Stimulated activated naive CD8-positive, alpha-beta T cell treated with anti-CD3 and anti-CD28 coated beads, Interleukin-15, amount 100 ng/mL, for 72 hours (primary cell): ENCODE data around the gene PLCH1.
A peak's percentile ranks its signal among the peaks of the same experiment; 100 is the strongest.

Source experiments
- ATAC-seq: fragments of 150-1000 bp; cut with Tn5 transposase; 2 replicates; pipeline ENCODE4 v1.10.0; 2021; ENCODE audit warnings: mild to moderate bottlenecking, moderate library complexity
- DNase-seq, 2 donors: peaks; one replicate each; pipeline ENCODE4 v3.0.0; 2021 to 2022
- H3K27ac Mint-ChIP-seq, 2 donors: one replicate each; pipeline ENCODE4 v1.8.0; 2022; ENCODE audit warnings: mild to moderate bottlenecking in 2 of 2, mixed read lengths in 2 of 2, moderate library complexity in 2 of 2
- H3K27me3 Mint-ChIP-seq: one replicate; pipeline ENCODE4 v1.8.0; 2022; ENCODE audit warnings: mixed read lengths
- H3K4me1 Mint-ChIP-seq: one replicate; pipeline ENCODE4 v1.8.0; 2022; ENCODE audit warnings: mild to moderate bottlenecking, mixed read lengths
- H3K4me3 Mint-ChIP-seq, 2 donors: one replicate each; pipeline ENCODE4 v1.8.0; 2022; ENCODE audit warnings: mild to moderate bottlenecking in 2 of 2, mixed read lengths in 2 of 2, moderate library complexity in 1 of 2
- H3K9me3 Mint-ChIP-seq, 2 donors: one replicate each; pipeline ENCODE4 v1.8.0; 2022; ENCODE audit warnings: mixed read lengths in 2 of 2

Gene PLCH1

DNA sequence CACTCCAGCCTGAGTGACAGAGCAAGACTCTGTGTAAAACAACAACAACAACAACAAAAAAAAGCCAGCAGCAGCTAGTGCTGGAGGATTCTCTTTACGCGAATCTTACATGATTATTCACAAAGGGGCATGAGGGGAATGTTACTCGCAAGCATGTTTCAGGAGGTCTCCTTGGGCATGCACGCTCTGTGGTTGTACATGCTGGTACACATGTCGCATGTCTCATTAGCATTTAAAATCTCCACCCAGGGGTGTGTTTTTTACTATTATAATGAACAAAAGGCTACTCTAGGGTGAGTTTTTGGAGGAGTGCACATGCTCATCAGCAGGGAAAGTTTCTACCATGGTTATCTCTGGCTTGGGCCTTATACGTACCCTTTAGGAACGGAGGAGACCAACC lies 12.7 kb upstream of the PLCH1 start:
- ATAC-seq (no peak), DNase-seq (no peak)
- no peak overlapping the region for H3K27ac Mint-ChIP-seq
- H3K9me3 Mint-ChIP-seq: no peaks in the 10 kb centered on the region
- H3K27me3 Mint-ChIP-seq: no peaks in the 10 kb centered on the region
- no peaks in the 10 kb centered on the region for H3K4me1 Mint-ChIP-seq
- no peak overlapping the region for H3K4me3 Mint-ChIP-seq

DNA sequence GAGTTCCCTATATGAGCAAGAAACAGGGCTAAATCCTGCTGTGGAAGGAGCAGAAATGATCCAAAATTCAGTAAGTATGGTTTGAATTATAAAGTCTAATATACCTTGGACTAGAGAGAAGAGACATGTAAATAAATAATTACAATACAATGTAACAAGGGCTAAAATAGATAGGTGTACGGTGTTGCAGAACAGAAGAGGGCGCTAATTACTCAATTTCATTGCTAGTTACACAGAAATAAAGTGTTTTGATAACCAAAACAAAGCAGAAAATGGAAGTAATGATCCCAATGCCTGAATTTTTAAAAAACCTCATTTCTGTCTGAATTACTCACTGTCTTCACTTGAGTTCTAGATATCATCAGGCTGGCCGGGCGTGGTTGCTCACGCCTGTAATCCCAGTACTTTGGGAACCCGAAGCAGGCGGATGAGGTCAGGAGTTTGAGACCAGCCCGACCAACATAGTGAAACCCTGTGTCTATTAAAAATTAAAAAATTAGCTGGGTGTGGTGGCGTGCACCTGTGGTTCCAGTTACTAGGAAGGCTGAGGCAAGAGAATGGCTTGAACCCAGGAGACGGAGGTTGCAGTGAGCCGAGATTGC lies 8.3 kb upstream of the PLCH1 start:
- H3K4me3 Mint-ChIP-seq: no peak overlapping the region
- peak; percentile 64 for ATAC-seq
- peaks cover 3% of the 10 kb centered on the region for H3K27me3 Mint-ChIP-seq
- no peak overlapping the region for H3K27ac Mint-ChIP-seq
- no peak for DNase-seq
- no peaks in the 10 kb centered on the region for H3K9me3 Mint-ChIP-seq
- no peaks in the 10 kb centered on the region for H3K4me1 Mint-ChIP-seq

DNA sequence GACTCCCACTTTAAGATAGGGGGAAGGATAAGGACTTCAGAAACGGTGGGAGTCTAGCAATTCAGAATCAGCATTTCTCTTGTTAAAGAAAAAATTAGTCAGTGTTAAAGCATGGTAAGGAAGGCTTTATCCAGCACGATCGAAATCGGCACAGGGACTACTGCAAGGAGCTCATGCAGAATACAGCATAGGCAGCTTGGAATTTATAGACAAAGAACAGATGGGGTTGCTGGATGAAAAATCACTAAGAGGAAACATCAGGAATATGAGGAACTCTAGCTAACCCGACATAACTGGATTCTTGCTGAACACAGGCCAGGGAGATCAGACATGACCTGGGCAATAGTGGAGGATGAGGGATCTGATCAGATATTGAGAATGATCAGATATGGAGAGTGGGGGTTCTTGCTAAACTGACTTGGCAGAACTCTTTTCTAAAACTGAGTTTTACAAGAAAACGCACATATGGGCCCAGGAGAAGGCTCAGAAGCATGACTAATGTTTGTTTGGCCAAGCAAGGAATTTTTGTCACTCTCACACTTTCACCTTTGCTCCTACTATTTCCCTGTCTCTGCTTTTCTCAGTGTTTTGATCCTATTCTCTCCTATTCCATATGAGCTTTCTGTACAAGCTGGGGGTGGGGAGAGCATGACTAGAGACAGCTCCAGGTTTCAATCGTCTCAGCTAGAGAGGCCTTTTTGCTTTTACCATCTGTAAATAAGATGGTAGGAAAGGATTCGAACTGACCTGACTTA lies 3.9 kb upstream of the PLCH1 start:
- ATAC-seq (no peak), DNase-seq (no peak)
- no peaks in the 10 kb centered on the region for H3K9me3 Mint-ChIP-seq
- peaks cover 21% of the 10 kb centered on the region for H3K4me1 Mint-ChIP-seq
- peaks cover 46% of the 10 kb centered on the region for H3K27me3 Mint-ChIP-seq
- H3K4me3 Mint-ChIP-seq: no peak overlapping the region
- peak overlapping the region in 1 of 2 donors; percentile 60 for H3K27ac Mint-ChIP-seq

- H3K27ac Mint-ChIP-seq: no peak overlapping the region
- no peaks in the 10 kb centered on the region for H3K9me3 Mint-ChIP-seq
- DNase-seq (no peak), ATAC-seq (no peak)
- peaks cover 54% of the 10 kb centered on the region for H3K27me3 Mint-ChIP-seq
- no peak overlapping the region for H3K4me3 Mint-ChIP-seq
- peaks cover 29% of the 10 kb centered on the region for H3K4me1 Mint-ChIP-seq
Measured at GRCh38 chr3:155747946-155748290, 3.0 kb upstream of the PLCH1 start.

GRCh38 chr3:155747286-155747945 lies 2.5 kb upstream of the PLCH1 start:
- DNase-seq: no peak
- H3K27me3 Mint-ChIP-seq: peaks cover 59% of the 10 kb centered on the region
- no peak overlapping the region for H3K27ac Mint-ChIP-seq
- no peak overlapping the region for H3K4me3 Mint-ChIP-seq
- H3K4me1 Mint-ChIP-seq: peaks cover 30% of the 10 kb centered on the region
- no peaks in the 10 kb centered on the region for H3K9me3 Mint-ChIP-seq
- no peak for ATAC-seq

DNA sequence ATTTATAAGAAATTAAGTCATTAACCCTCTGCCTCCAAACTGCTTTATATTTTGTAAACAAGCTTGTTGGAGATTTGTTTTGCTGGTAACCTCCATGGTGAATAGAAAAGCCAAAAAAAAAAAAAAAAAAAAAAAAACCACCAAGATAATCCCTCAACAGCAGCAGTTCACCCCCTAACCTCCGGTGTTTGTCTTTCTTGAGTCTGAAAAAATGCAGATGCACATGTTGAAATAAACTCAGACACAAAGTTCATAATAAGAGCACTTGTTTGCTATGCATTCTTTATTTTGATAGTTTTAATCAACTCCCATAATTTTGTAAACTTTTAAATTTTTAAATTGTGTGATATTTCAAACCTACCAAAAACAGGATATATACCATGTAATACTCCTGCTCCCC lies 1.8 kb upstream of the PLCH1 start:
- no peaks in the 10 kb centered on the region for H3K9me3 Mint-ChIP-seq
- DNase-seq (no peak), ATAC-seq (no peak)
- no peak overlapping the region for H3K27ac Mint-ChIP-seq
- H3K4me3 Mint-ChIP-seq: no peak overlapping the region
- peaks cover 30% of the 10 kb centered on the region for H3K4me1 Mint-ChIP-seq
- H3K27me3 Mint-ChIP-seq: peaks cover 64% of the 10 kb centered on the region

- no peaks in the 10 kb centered on the region for H3K9me3 Mint-ChIP-seq
- H3K27me3 Mint-ChIP-seq: peaks cover 64% of the 10 kb centered on the region
- H3K4me1 Mint-ChIP-seq: peaks cover 30% of the 10 kb centered on the region
- ATAC-seq (no peak), DNase-seq (no peak)
- peak overlapping the region; percentile 21 to 39 for H3K4me3 Mint-ChIP-seq
- no peak overlapping the region for H3K27ac Mint-ChIP-seq
Measured at GRCh38 chr3:155745795-155746550, 1.1 kb upstream of the PLCH1 start.

GRCh38 chr3:155744010-155744625 lies 753 bp downstream of the PLCH1 start:
- Mint-ChIP-seq H3K9me3 (no peaks in the 10 kb centered on the region), H3K4me1 (peaks cover 30% of the 10 kb centered on the region), H3K27ac (peak overlapping the region; percentile 69 to 71), H3K27me3 (peaks cover 64% of the 10 kb centered on the region), H3K4me3 (peak overlapping the region; percentile 90 to 93)
- peak; percentile 48 for ATAC-seq
- peak; percentile 38 to 42 for DNase-seq

- Mint-ChIP-seq H3K27ac (peak overlapping the region in 1 of 2 donors; percentile 71), H3K4me3 (peak overlapping the region; percentile 90 to 93), H3K27me3 (peaks cover 64% of the 10 kb centered on the region), H3K9me3 (no peaks in the 10 kb centered on the region), H3K4me1 (peaks cover 30% of the 10 kb centered on the region)
- DNase-seq (no peak), ATAC-seq (no peak)
Measured at GRCh38 chr3:155743606-155744005, 1.3 kb downstream of the PLCH1 start.

DNA sequence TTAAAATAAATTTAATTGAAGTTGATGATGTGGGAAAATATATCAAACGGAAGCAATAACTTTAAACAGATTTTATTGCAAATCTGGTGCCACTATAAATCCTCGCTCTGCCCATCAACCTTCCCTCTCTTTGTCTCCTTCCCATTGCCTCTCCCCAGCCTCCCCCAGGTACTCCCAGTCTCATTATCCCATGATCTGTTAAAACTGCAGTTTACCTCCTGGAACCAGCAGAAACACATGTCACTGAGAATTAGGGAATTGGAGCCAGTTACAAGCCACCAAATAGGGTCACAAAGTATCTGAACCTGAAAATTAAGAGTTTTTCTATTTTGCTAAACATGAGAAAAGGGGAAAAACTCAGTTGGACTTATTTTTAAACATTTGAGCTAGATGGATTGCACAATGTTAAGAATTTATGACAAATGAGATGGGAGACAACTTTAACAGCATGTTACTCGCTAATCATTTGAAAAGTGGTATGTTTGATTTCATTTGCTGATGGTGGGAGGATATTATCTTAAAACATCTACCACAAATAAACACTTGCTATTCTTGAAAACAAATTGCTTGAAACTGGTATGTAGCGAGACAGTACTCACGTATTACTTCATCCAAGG lies 2.4 kb downstream of the PLCH1 start:
- H3K4me3 Mint-ChIP-seq: peak overlapping the region in 1 of 2 donors; percentile 10
- H3K9me3 Mint-ChIP-seq: no peaks in the 10 kb centered on the region
- DNase-seq: no peak
- ATAC-seq: no peak
- no peak overlapping the region for H3K27ac Mint-ChIP-seq
- peaks cover 66% of the 10 kb centered on the region for H3K27me3 Mint-ChIP-seq
- peaks cover 30% of the 10 kb centered on the region for H3K4me1 Mint-ChIP-seq

DNA sequence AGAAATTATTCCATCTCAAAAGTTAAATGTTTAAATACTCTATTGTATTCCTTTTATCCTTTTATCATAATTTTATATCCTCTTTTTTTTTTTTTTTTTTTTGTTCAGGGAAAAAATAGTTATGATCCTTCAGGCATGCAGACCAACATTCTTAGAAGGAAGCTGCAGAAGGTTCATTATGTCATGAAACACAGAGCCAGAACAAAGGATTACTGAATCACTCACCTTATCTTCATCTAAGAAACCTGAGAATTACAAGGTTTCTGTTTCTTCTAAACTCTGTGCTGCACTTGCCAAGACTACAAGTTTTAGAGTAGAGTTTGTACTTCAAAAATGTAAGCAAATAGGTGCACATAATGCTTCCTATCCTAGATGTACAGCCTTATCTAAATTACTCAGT lies 3.3 kb downstream of the PLCH1 start:
- H3K27me3 Mint-ChIP-seq: peaks cover 59% of the 10 kb centered on the region
- no peaks in the 10 kb centered on the region for H3K9me3 Mint-ChIP-seq
- DNase-seq (no peak), ATAC-seq (no peak)
- H3K27ac Mint-ChIP-seq: no peak overlapping the region
- H3K4me1 Mint-ChIP-seq: peaks cover 30% of the 10 kb centered on the region
- no peak overlapping the region for H3K4me3 Mint-ChIP-seq

DNA sequence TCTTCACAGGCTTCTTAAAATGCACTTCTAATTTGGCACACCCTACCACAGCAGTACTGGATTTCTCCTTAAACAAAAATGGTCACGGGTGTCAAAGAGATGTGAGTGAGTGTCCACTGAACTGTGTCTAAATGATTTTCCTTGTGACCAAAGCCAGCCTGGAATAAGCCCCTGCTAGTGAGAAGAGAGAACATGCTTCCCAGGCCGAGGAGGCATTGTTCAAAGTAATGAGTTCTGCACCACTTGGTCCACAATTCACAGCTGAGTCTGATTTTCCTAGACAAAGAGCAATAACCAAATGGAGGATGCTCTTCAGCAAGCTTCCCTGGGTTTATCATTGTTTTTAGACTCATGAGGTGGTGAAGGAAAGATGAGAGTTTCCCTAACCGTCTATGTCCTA lies 3.8 kb downstream of the PLCH1 start:
- ATAC-seq: no peak
- Mint-ChIP-seq H3K27ac (no peak overlapping the region), H3K9me3 (no peaks in the 10 kb centered on the region), H3K4me1 (peaks cover 29% of the 10 kb centered on the region), H3K27me3 (peaks cover 54% of the 10 kb centered on the region), H3K4me3 (no peak overlapping the region)
- DNase-seq: no peak

GRCh38 chr3:155739154-155739553 lies 5.7 kb downstream of the PLCH1 start:
- peaks cover 13% of the 10 kb centered on the region for H3K4me1 Mint-ChIP-seq

DNA sequence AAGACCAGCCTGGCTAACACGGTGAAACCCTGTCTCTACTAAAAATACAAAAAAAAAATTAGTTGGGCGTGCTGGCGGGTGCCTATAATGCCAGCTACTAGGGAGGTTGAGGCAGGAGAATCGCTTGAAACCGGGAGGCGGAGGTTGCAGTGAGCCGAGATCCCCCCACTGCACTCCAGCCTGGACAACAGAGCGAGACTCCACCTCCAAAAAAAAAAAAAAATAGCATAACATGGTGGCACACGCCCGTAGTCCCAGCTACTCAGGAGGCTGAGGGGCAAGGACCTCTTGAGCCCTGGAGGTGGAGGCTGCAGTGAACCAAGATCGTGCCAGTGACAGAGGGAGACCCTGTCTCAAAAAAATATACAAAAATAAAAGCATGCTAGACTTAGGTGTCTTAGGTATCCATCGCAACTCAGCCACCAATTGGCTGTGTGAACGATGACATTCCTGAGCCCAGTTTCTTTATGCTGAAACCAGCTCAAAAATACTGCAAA lies 6.2 kb downstream of the PLCH1 start:
- DNase-seq (no peak), ATAC-seq (no peak)
- H3K4me1 Mint-ChIP-seq: peaks cover 7% of the 10 kb centered on the region
- no peaks in the 10 kb centered on the region for H3K9me3 Mint-ChIP-seq
- peaks cover 30% of the 10 kb centered on the region for H3K27me3 Mint-ChIP-seq
- H3K27ac Mint-ChIP-seq: no peak overlapping the region
- H3K4me3 Mint-ChIP-seq: no peak overlapping the region

More at GRCh38 chr3:155739154-155739553, 5.7 kb downstream of the PLCH1 start:
- no peak for ATAC-seq
- DNase-seq: no peak
- Mint-ChIP-seq H3K27ac (no peak overlapping the region), H3K27me3 (peaks cover 36% of the 10 kb centered on the region), H3K4me3 (no peak overlapping the region), H3K9me3 (no peaks in the 10 kb centered on the region)
